Measurements from ENCODE around the gene OR6Q1. TPM values are rescaled to one million over a fixed set of nuclear protein-coding genes. Genes with fewer than 3 reads are reported as not detected.

Gene OR6Q1
- total and polyA plus RNA-seq, 9 of the 15 experiments (the other 6 are each of a cell fraction or from before 2014, with no cell fraction given), result not detected

- TF ChIP-seq, protein P1, sequence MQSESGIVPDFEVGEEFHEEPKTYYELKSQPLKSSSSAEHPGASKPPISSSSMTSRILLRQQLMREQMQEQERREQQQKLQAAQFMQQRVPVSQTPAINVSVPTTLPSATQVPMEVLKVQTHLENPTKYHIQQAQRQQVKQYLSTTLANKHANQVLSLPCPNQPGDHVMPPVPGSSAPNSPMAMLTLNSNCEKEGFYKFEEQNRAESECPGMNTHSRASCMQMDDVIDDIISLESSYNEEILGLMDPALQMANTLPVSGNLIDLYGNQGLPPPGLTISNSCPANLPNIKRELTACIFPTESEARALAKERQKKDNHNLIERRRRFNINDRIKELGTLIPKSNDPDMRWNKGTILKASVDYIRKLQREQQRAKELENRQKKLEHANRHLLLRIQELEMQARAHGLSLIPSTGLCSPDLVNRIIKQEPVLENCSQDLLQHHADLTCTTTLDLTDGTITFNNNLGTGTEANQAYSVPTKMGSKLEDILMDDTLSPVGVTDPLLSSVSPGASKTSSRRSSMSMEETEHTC (IDR thresholded peaks at IDR 0.05), result no peak
- TF ChIP-seq ATF7 (IDR thresholded peaks at IDR 0.05), result no peak
These were observed 15.5 kb downstream of the OR6Q1 start (continued) for GRCh38 chr11:58046231-58046630.

GRCh38 chr11:58047818-58048217, 17.1 kb downstream of the OR6Q1 start:
- intact Hi-C loops (cut with micrococcal nuclease), result no loop called here

More at GRCh38 chr11:58047818-58048217, 17.1 kb downstream of the OR6Q1 start:
- Histone ChIP-seq H3K27me3 (ENCODE audit: control insufficient read depth in 2 of 2, insufficient read depth in 2 of 2, low read length in 2 of 2) (no peaks in the 10 kb centered on the region), H3K4me2 (ENCODE audit: insufficient read depth, low read length) (no peak overlapping the region), H2AFZ (ENCODE audit: low read depth, low read length) (no peak overlapping the region), H3K9me1 (ENCODE audit: control insufficient read depth, insufficient read depth, low read length) (no peaks in the 10 kb centered on the region), H3K9me3 (replicated peaks; ENCODE audit: control insufficient read depth, insufficient read depth, low read depth, low read length) (no peaks in the 10 kb centered on the region), H3K9ac (ENCODE audit: insufficient read depth in 1 of 2, low read depth in 2 of 2, low read length in 2 of 2) (no peak overlapping the region), H3K79me2 (ENCODE audit: control insufficient read depth, insufficient read depth, low read length) (no peaks in the 10 kb centered on the region), H3K27ac (ENCODE audit: extremely low read depth, low read depth, low read length) (no peak overlapping the region), H3K4me1 (replicated peaks in 1 of 2; ENCODE audit: control insufficient read depth in 2 of 2, insufficient read depth in 2 of 2, low read length in 2 of 2) (no peaks in the 10 kb centered on the region), H3K4me3 (no peak overlapping the region), H4K20me1 (replicated peaks; ENCODE audit: control insufficient read depth, insufficient read depth, low read length) (no peaks in the 10 kb centered on the region), H3K36me3 (ENCODE audit: control insufficient read depth, insufficient read depth, low read length) (no peaks in the 10 kb centered on the region)
- BruUV-seq (replicated peaks), result no TSS peak
- WGBS (ENCODE audit: insufficient coverage, low coverage, missing lambda C conversion rate), result 5% methylated on average over 3 of the region's 3 CpGs
- ATAC-seq (no peak), FAIRE-seq (no peak), DNase-seq (ENCODE audit: extremely low read depth in 1 of 4, low spot score in 3 of 4) (no peak)
- in situ Hi-C loops (cut with MboI), result no loop called here
- POLR2A ChIA-PET, result no interaction called here
- CTCF ChIA-PET (ENCODE audit: low intra/inter-chr PET ratio), result no interaction called here
- TF ChIP-seq FOXP1 (CRISPR knock-in tag; IDR thresholded peaks at IDR 0.05), result no peak
- peak; percentile 27; the same call in 1 of the 2 replicates for TF ChIP-seq NCOR1 (IDR thresholded peaks at IDR 0.05)
- TF ChIP-seq ZNF780A (CRISPR knock-in tag; IDR thresholded peaks at IDR 0.05), result no peak
- no peak for TF ChIP-seq NFATC3 (IDR thresholded peaks at IDR 0.05)
- peak; percentile 54; the same call in 1 of the 2 replicates for TF ChIP-seq TAL1 (IDR thresholded peaks at IDR 0.05)
- TF ChIP-seq KLF16 (IDR thresholded peaks at IDR 0.05), result 0 out of 2 replicates have a peak, but pooled peaks have one; percentile 24
- no peak for TF ChIP-seq RBM14 (IDR thresholded peaks at IDR 0.05; ENCODE audit: borderline replicate concordance, insufficient read depth, low read depth, low read length)
- TF ChIP-seq CBFA2T2 (conservative IDR thresholded peaks at IDR 0.05), result peak; percentile 51
- TF ChIP-seq ATF6 (CRISPR knock-in tag; IDR thresholded peaks at IDR 0.05), result no peak
- peak; percentile 63 for TF ChIP-seq CBFA2T3 (IDR thresholded peaks at IDR 0.05)
- TF ChIP-seq JUND (IDR thresholded peaks at IDR 0.05; ENCODE audit: borderline replicate concordance, low read depth, low read length), result no peak
- TF ChIP-seq JUND (tag; IDR thresholded peaks at IDR 0.05; ENCODE audit: borderline replicate concordance, low read depth, low read length), result no peak
- TF ChIP-seq COPS2 (conservative IDR thresholded peaks at IDR 0.05), result no peak
- no peak for TF ChIP-seq POLR3A (IDR thresholded peaks at IDR 0.05; ENCODE audit: borderline replicate concordance, extremely low read depth, insufficient read depth, insufficient read length)
- TF ChIP-seq, protein P2, sequence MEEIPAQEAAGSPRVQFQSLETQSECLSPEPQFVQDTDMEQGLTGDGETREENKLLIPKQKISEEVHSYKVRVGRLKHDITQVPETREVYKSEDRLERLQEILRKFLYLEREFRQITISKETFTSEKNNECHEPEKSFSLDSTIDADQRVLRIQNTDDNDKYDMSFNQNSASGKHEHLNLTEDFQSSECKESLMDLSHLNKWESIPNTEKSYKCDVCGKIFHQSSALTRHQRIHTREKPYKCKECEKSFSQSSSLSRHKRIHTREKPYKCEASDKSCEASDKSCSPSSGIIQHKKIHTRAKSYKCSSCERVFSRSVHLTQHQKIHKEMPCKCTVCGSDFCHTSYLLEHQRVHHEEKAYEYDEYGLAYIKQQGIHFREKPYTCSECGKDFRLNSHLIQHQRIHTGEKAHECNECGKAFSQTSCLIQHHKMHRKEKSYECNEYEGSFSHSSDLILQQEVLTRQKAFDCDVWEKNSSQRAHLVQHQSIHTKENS (CRISPR knock-in tag; IDR thresholded peaks at IDR 0.05), result no peak

All from K562 (cell line).